Thyroid gland (tissue), 4 donors: ENCODE data around the gene CAMK1. TPM values are rescaled to one million over a fixed set of nuclear protein-coding genes. Genes with fewer than 3 reads are reported as not detected.

Experiments
- DNase-seq, 2 donors: peaks; one replicate each; pipeline ENCODE4 v3.0.0-alpha.2; 2019
- H3K27ac ChIP-seq, 3 donors: fragments of 200-600 bp; sonication (generic); 1 replicate in 2 of 3; 2 replicates in 1 of 3; pipeline ENCODE4 v1.5.1; 2016 to 2019; ENCODE audit warnings: mild to moderate bottlenecking in 1 of 3, moderate library complexity in 1 of 3
- H3K27me3 ChIP-seq: fragments of 200-600 bp; sonication (generic); one replicate; pipeline ENCODE4 v1.5.1; 2019
- H3K36me3 ChIP-seq, 2 donors: fragments of 200-600 bp; sonication (generic); one replicate each; pipeline ENCODE4 v1.5.1; 2016 to 2019
- H3K4me1 ChIP-seq, 2 donors: fragments of 200-600 bp; sonication (generic); one replicate each; pipeline ENCODE4 v1.5.1; 2017 to 2019
- H3K4me3 ChIP-seq, 3 donors: fragments of 200-600 bp; sonication (generic); replicated peaks in 1 of 3; 1 replicate in 2 of 3; 2 replicates in 1 of 3; pipeline ENCODE4 v1.5.1; 2016; ENCODE audit warnings: mild to moderate bottlenecking in 1 of 3
- H3K9me3 ChIP-seq: fragments of 200-600 bp; sonication (generic); one replicate; pipeline ENCODE4 v1.5.1; 2017
- POLR2A ChIP-seq, 2 donors: fragments of 450-650 bp; IDR thresholded peaks; one replicate each; pipeline ENCODE4 v1.6.1; 2017; ENCODE audit warnings: antibody characterized with exemption in 2 of 2, mild to moderate bottlenecking in 2 of 2, moderate library complexity in 1 of 2
- WGBS, 2 donors: methylation state at CpG; one replicate each; pipeline ENCODE4 v1.1.5; 2017; 5-methylcytosine and 5-hydroxymethylcytosine counted together
- intact Hi-C: fragments of 100-400 bp; cut with DNase I; formaldehyde crosslinking; loops from one replicate; pipeline ENCODE4 v1.15.1; 2023
- total RNA-seq, 4 donors: library from RNA; depleted of rRNA; stranded (reverse); fragments of >200 nt; gene quantifications; one replicate each; pipeline ENCODE4 v1.2.3, GENCODE V29; 2016
- TF ChIP-seq, protein P1 (sequence below), 6 experiments: fragments of 200-600 bp in 3 of 6; fragments of 450-650 bp in 3 of 6; sonication (generic) in 3 of 6; IDR thresholded peaks; one replicate each; pipeline ENCODE4 v1.5.1; 2016 to 2019; ENCODE audit warnings: antibody characterized with exemption in 6 of 6, mild to moderate bottlenecking in 2 of 6, inconsistent platforms in 1 of 6, moderate library complexity in 1 of 6

Gene CAMK1
- total RNA-seq, 4 donors from 2014 or later, result 32.1 to 44.8 (median 35.9) TPM

DNA sequence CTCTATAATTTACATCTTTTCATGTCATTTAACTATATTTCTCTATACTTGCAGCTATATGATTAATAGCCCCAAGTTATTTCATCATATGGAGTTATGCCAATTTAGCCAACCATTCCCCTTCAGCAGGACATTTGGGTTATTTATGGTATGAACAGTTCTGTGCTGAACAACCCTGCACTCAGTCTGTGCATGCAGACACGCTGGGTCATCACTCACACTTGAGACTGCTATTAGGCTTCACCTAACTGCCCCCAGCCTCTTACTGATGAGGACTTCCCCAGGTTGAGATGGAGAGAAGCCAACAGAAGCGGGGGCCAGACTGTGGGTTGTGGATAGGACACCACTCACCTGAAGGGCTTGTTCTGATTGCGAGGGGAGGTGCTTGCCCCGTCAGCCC lies 15.2 kb upstream of the CAMK1 start:
- 86 to 96% methylated on average over 4 of the region's 4 CpGs for WGBS, 2 donors
- intact Hi-C loops, result no loop called here

DNA sequence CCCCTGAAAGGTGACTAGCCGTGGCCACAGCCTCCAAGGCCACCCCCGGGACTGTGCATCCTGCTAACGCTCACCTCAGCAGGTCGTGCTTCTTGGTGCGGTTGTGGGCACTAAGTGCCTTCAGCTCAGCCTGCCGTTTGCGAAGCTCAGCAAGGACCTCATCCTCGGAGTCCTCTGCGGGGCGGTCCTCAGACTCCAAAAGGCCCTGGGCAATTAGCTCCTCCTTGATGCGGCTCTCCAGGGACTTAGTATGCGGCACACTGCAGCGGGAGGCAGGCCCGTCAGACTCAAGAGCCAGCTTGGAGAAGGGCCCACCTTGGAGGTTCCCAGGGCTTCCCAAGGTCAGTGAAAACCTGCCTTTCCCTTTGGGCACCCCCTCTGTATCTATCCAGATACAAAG lies 14.2 kb upstream of the CAMK1 start:
- H3K9me3 ChIP-seq, result no peaks in the 10 kb centered on the region
- peaks cover 0 to 36% of the 10 kb centered on the region in 2 donors for H3K4me1 ChIP-seq
- no peak overlapping the region for H3K27ac ChIP-seq
- WGBS, 2 donors, result 93 to 96% methylated on average over 6 to 12 of the region's 14 CpGs
- DNase-seq, result no peak
- no peak overlapping the region for H3K4me3 ChIP-seq
- H3K36me3 ChIP-seq, result peaks cover 24 to 36% of the 10 kb centered on the region in 2 donors
- intact Hi-C loops, result no loop called here
- TF ChIP-seq, protein P1, sequence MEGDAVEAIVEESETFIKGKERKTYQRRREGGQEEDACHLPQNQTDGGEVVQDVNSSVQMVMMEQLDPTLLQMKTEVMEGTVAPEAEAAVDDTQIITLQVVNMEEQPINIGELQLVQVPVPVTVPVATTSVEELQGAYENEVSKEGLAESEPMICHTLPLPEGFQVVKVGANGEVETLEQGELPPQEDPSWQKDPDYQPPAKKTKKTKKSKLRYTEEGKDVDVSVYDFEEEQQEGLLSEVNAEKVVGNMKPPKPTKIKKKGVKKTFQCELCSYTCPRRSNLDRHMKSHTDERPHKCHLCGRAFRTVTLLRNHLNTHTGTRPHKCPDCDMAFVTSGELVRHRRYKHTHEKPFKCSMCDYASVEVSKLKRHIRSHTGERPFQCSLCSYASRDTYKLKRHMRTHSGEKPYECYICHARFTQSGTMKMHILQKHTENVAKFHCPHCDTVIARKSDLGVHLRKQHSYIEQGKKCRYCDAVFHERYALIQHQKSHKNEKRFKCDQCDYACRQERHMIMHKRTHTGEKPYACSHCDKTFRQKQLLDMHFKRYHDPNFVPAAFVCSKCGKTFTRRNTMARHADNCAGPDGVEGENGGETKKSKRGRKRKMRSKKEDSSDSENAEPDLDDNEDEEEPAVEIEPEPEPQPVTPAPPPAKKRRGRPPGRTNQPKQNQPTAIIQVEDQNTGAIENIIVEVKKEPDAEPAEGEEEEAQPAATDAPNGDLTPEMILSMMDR (IDR thresholded peaks at IDR 0.05), result no peak
- TF ChIP-seq POLR2A (IDR thresholded peaks at IDR 0.05), result no peak
- no peaks in the 10 kb centered on the region for H3K27me3 ChIP-seq

More for the DNA sequence above, 15.2 kb upstream of the CAMK1 start:
- no peak for DNase-seq
- Histone ChIP-seq H3K36me3 (peaks cover 34 to 44% of the 10 kb centered on the region in 2 donors), H3K9me3 (no peaks in the 10 kb centered on the region), H3K27ac (no peak overlapping the region), H3K4me3 (no peak overlapping the region), H3K27me3 (no peaks in the 10 kb centered on the region), H3K4me1 (peaks cover 0 to 26% of the 10 kb centered on the region in 2 donors)
- TF ChIP-seq, protein P1 (IDR thresholded peaks at IDR 0.05), result no peak
- TF ChIP-seq POLR2A (IDR thresholded peaks at IDR 0.05), result no peak

DNA sequence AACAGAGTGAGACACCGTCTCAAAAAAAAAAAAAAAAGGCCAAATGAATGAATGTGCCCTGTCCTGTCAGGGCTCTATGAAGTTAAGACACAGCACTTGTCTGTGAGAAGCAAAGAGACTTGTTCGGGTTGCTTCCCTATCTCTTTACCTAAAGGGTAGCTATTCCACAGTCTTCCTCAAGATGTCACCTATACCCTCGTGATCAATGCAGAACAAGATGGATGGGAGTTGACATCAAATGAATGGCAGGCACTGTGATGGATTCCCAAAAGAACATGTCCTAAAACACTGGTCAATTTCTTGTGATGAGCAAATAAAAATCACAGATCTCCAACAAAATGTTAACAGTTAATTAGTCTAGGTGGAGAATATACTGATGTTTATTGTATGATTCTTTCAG lies 13.0 kb upstream of the CAMK1 start:
- no peak for DNase-seq
- Histone ChIP-seq H3K27me3 (no peaks in the 10 kb centered on the region), H3K36me3 (peaks cover 23 to 36% of the 10 kb centered on the region in 2 donors), H3K9me3 (no peaks in the 10 kb centered on the region), H3K27ac (no peak overlapping the region), H3K4me1 (peaks cover 0 to 44% of the 10 kb centered on the region in 2 donors), H3K4me3 (no peak overlapping the region)
- WGBS, 2 donors, result 46 to 63% methylated on average over 3 of the region's 3 CpGs
- TF ChIP-seq, protein P1 (IDR thresholded peaks at IDR 0.05), result no peak
- no peak for TF ChIP-seq POLR2A (IDR thresholded peaks at IDR 0.05)
- intact Hi-C loops, result no loop called here

DNA sequence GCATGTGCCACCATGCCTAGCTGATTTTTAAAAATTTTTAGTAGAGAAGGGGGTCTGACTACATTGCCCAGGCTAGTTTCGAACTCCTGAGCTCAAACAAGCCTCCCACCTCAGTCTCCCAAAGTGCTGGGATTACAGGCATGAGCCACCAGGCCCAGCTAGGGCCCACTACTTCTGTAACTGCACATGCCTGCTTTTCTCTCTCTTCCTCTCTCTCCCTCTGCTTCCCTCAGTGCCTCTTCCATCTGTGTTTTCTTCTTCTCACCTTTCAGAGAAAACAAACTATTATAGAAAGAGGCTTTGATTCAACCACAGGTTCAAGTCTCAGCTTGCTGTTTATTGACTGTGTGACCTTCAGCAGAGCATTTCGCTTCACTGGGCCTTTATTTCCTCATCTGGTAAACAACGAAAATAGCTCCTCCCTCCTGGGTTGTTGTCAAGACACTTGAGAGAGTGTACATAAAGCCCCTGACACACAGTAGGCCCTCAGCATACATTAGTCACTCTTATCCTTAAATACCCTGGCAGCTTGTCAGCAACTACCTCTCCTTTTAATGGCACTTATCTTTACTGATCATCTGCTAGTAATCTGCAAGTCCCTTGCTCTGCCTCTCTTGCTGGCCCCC lies 12.3 kb upstream of the CAMK1 start:
- H3K4me1 ChIP-seq, result peaks cover 0 to 45% of the 10 kb centered on the region in 2 donors
- WGBS, 2 donors, result 80 to 92% methylated on average over 3 of the region's 3 CpGs
- H3K9me3 ChIP-seq, result no peaks in the 10 kb centered on the region
- H3K4me3 ChIP-seq, result no peak overlapping the region
- H3K27ac ChIP-seq, result peak overlapping the region in 2 of 3 donors; percentile 43 to 49
- peaks cover 18 to 36% of the 10 kb centered on the region in 2 donors for H3K36me3 ChIP-seq
- no peak for DNase-seq
- H3K27me3 ChIP-seq, result no peaks in the 10 kb centered on the region
- intact Hi-C loops, result no loop called here
- TF ChIP-seq, protein P1 (IDR thresholded peaks at IDR 0.05), result no peak
- TF ChIP-seq POLR2A (IDR thresholded peaks at IDR 0.05), result no peak

DNA sequence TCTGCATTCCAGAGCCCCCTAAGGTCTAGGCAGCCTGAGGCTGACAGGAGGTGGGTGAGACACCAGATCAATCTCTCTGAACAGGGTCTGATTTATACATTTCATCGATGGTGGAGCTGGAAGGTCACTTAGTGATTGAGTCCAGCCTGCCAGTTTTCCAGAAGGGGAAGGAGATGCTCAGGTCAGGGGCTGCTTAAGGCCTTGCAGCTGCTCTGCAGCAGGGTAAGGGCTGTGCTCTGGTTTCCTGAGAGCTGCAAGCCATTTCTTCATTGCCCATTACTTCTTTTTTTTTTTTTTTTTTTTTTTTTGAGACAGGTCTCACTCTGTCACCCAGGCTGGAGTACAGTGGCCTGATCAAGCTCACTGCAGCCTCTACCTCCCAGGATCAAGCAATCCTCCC lies 11.8 kb upstream of the CAMK1 start:
- Histone ChIP-seq H3K4me3 (no peak overlapping the region), H3K36me3 (peaks cover 14 to 36% of the 10 kb centered on the region in 2 donors), H3K27me3 (no peaks in the 10 kb centered on the region), H3K27ac (peak overlapping the region; percentile 43 to 76 (median 49)), H3K4me1 (peaks cover 0 to 45% of the 10 kb centered on the region in 2 donors), H3K9me3 (no peaks in the 10 kb centered on the region)
- 87 to 93% methylated on average over 1 of the region's 1 CpG for WGBS, 2 donors
- intact Hi-C loops, result no loop called here
- TF ChIP-seq, protein P1 (IDR thresholded peaks at IDR 0.05), result no peak
- TF ChIP-seq POLR2A (IDR thresholded peaks at IDR 0.05), result no peak
- DNase-seq, result no peak
